SK-N-SH treated with all-trans-retinoic acid at 6 μM for 48 hours (cell line): ENCODE data around the gene SLC25A47.

Experiments used
- ATAC-seq: fragments of 200-7000 bp; cut with Tn5 transposase; 3 replicates; pipeline ENCODE4 v1.9.1; 2020; ENCODE audit warnings: mild to moderate bottlenecking, moderate library complexity
- ARNTL ChIP-seq: fragments of 450-650 bp; formaldehyde crosslinking; IDR thresholded peaks from 2 replicates; pipeline ENCODE4 v1.5.0; 2020; ENCODE audit warnings: low read depth, mild to moderate bottlenecking, moderate library complexity, borderline replicate concordance
- BACH2 ChIP-seq: fragments of 250-450 bp; sonication (Bioruptor Pico); IDR thresholded peaks from 2 replicates; pipeline ENCODE4 v1.9.0; 2021; ENCODE audit warnings: mild to moderate bottlenecking, borderline replicate concordance
- CREB5 ChIP-seq: fragments of 250-450 bp; sonication (Bioruptor Pico); IDR thresholded peaks from 2 replicates; pipeline ENCODE4 v1.5.1; 2020; ENCODE audit warnings: low read depth, mild to moderate bottlenecking, moderate library complexity
- CSDC2 ChIP-seq: fragments of 250-450 bp; sonication (Bioruptor Pico); IDR thresholded peaks from 2 replicates; pipeline ENCODE4 v1.5.0; 2020; ENCODE audit warnings: mild to moderate bottlenecking, moderate library complexity
- CSRNP3 ChIP-seq: fragments of 250-450 bp; sonication (Bioruptor Pico); IDR thresholded peaks from 2 replicates; pipeline ENCODE4 v1.5.1; 2021; ENCODE audit warnings: mild to moderate bottlenecking, moderate library complexity
- ISL1 ChIP-seq: fragments of 250-450 bp; sonication (Bioruptor Pico); IDR thresholded peaks from 2 replicates; pipeline ENCODE4 v2.1.2; 2022; ENCODE audit warnings: mild to moderate bottlenecking, moderate library complexity
- OSR1 ChIP-seq: fragments of 250-450 bp; sonication (Bioruptor Pico); IDR thresholded peaks from 2 replicates; pipeline ENCODE4 v1.8.0; 2022; ENCODE audit warnings: moderate library complexity, mild to moderate bottlenecking, inconsistent platforms
- PATZ1 ChIP-seq: fragments of 250-450 bp; sonication (Bioruptor Pico); IDR thresholded peaks from 2 replicates; pipeline ENCODE4 v1.8.0; 2020; ENCODE audit warnings: mild to moderate bottlenecking, moderate library complexity, borderline replicate concordance
- POU6F1 ChIP-seq: fragments of 250-450 bp; sonication (Bioruptor Pico); IDR thresholded peaks from 2 replicates; pipeline ENCODE4 v1.8.0; 2021; ENCODE audit warnings: low read depth, mild to moderate bottlenecking, moderate library complexity, borderline replicate concordance
- PPARA ChIP-seq: fragments of 250-450 bp; sonication (Bioruptor Pico); IDR thresholded peaks from 2 replicates; pipeline ENCODE4 v1.5.0; 2020; ENCODE audit warnings: mild to moderate bottlenecking, borderline replicate concordance
- RARB ChIP-seq: fragments of 250-450 bp; sonication (Bioruptor Pico); IDR thresholded peaks from 2 replicates; pipeline ENCODE4 v1.8.0; 2021; ENCODE audit warnings: mild to moderate bottlenecking, moderate library complexity
- TCF4 ChIP-seq: fragments of 250-450 bp; sonication (Bioruptor Pico); IDR thresholded peaks from 2 replicates; pipeline ENCODE4 v1.8.0; 2021; ENCODE audit warnings: mild to moderate bottlenecking, moderate library complexity, borderline replicate concordance
- TOX ChIP-seq: fragments of 250-450 bp; sonication (Bioruptor Pico); IDR thresholded peaks from 2 replicates; pipeline ENCODE4 v1.8.0; 2021; ENCODE audit warnings: mild to moderate bottlenecking, moderate library complexity, borderline replicate concordance
- TSHZ2 ChIP-seq: fragments of 250-450 bp; sonication (Bioruptor Pico); IDR thresholded peaks from 2 replicates; pipeline ENCODE4 v1.5.0; 2020; ENCODE audit warnings: mild to moderate bottlenecking, moderate library complexity
- ZC3H10 ChIP-seq: fragments of 250-450 bp; sonication (Bioruptor Pico); IDR thresholded peaks from 2 replicates; pipeline ENCODE4 v1.5.1; 2021; ENCODE audit warnings: mild to moderate bottlenecking, moderate library complexity
- ZFP3 ChIP-seq: fragments of 250-450 bp; sonication (Bioruptor Pico); IDR thresholded peaks from 2 replicates; pipeline ENCODE4 v1.5.0; 2020; ENCODE audit warnings: mild to moderate bottlenecking, moderate library complexity
- ZNF70 ChIP-seq: fragments of 450-650 bp; formaldehyde crosslinking; IDR thresholded peaks from 2 replicates; pipeline ENCODE4 v1.5.0; 2020; ENCODE audit warnings: mild to moderate bottlenecking, moderate library complexity
- ZNF8 ChIP-seq: fragments of 450-650 bp; formaldehyde crosslinking; IDR thresholded peaks from 2 replicates; pipeline ENCODE4 v1.5.0; 2020; ENCODE audit warnings: mild to moderate bottlenecking, moderate library complexity

Gene SLC25A47

GRCh38 chr14:100350276-100350926 lies 27.3 kb downstream of the SLC25A47 start (continued):
- TF ChIP-seq TSHZ2 (CRISPR knock-in tag) (no peak), ISL1 (no peak), ZC3H10 (CRISPR knock-in tag) (no peak), ZNF8 (CRISPR knock-in tag) (no peak), CSDC2 (CRISPR knock-in tag) (no peak)

GRCh38 chr14:100350986-100351385 lies 27.8 kb downstream of the SLC25A47 start:
- TF ChIP-seq ZNF8 (CRISPR knock-in tag) (no peak), TCF4 (CRISPR knock-in tag) (no peak), ZFP3 (CRISPR knock-in tag) (no peak), OSR1 (CRISPR knock-in tag) (no peak), PPARA (CRISPR knock-in tag) (no peak), BACH2 (no peak), CSRNP3 (CRISPR knock-in tag) (no peak), POU6F1 (no peak), PATZ1 (CRISPR knock-in tag) (no peak), CSDC2 (CRISPR knock-in tag) (no peak), ARNTL (CRISPR knock-in tag) (no peak), TOX (no peak)

GRCh38 chr14:100358396-100358795 lies 35.3 kb downstream of the SLC25A47 start:
- TF ChIP-seq BACH2, result no peak
- TF ChIP-seq ZFP3 (CRISPR knock-in tag), result no peak
- no peak for TF ChIP-seq ZNF70 (CRISPR knock-in tag)
- no peak for TF ChIP-seq ZNF8 (CRISPR knock-in tag)
- no peak for TF ChIP-seq CREB5 (CRISPR knock-in tag)

More at GRCh38 chr14:100350986-100351385, 27.8 kb downstream of the SLC25A47 start:
- ATAC-seq, result no peak

GRCh38 chr14:100359111-100359510 lies 36.0 kb downstream of the SLC25A47 start:
- TF ChIP-seq PATZ1 (CRISPR knock-in tag) (no peak), ARNTL (CRISPR knock-in tag) (no peak), RARB (CRISPR knock-in tag) (no peak), ZNF8 (CRISPR knock-in tag) (peak; percentile 91)
- ATAC-seq, result no peak

More at GRCh38 chr14:100358396-100358795, 35.3 kb downstream of the SLC25A47 start:
- ATAC-seq, result no peak
